Measurements from ENCODE around the gene CXCL14. TPM values are rescaled to one million over a fixed set of nuclear protein-coding genes. Genes with fewer than 3 reads are reported as not detected.

CXCL14 gene
- total and polyA plus RNA-seq, 2 of the 4 experiments (the other 2 are of a cell fraction), result not detected

GRCh38 chr5:135576075-135576599, 2.7 kb downstream of the CXCL14 start:
- in situ Hi-C loops (cut with MboI; ENCODE audit: low sequenced_read_pairs), result no loop called here
- Histone ChIP-seq H3K27me3 (ENCODE audit: control insufficient read depth, insufficient read depth, low read length) (peaks cover 57% of the 10 kb centered on the region), H3K79me1 (ENCODE audit: low read depth in 1 of 2, low read length in 2 of 2) (no peaks in the 10 kb centered on the region), H2BK5ac (ENCODE audit: low read depth, low read length, poor library complexity, severe bottlenecking) (no peak overlapping the region), H4K8ac (ENCODE audit: low read depth in 2 of 2, low read length in 2 of 2) (no peak overlapping the region), H3K56ac (ENCODE audit: extremely low read depth, insufficient read depth, low read length) (no peak overlapping the region), H3K4me3 (ENCODE audit: insufficient read depth, low read depth, low read length) (no peak overlapping the region), H2BK120ac (ENCODE audit: low read depth, low read length) (no peak overlapping the region), H3K4me1 (ENCODE audit: control insufficient read depth, insufficient read depth, low read length) (0 out of 2 replicates have a peak, but pooled peaks cover 1% of the 10 kb centered on the region), H3K4me2 (ENCODE audit: low read depth, low read length) (no peak overlapping the region), H2BK15ac (ENCODE audit: low read depth, low read length) (no peak overlapping the region), H3K9me1 (ENCODE audit: insufficient read depth, low read length) (no peaks in the 10 kb centered on the region), H3K18ac (ENCODE audit: low read depth, low read length) (no peak overlapping the region), H2AK9ac (replicated peaks; ENCODE audit: low read depth, low read length, poor library complexity) (peak overlapping the region; percentile 14), H3K4ac (ENCODE audit: low read depth, low read length) (no peak overlapping the region), H3K27ac (ENCODE audit: insufficient read depth, low read length) (no peak overlapping the region), H3K9me3 (ENCODE audit: control insufficient read depth, insufficient read depth, low read length) (no peaks in the 10 kb centered on the region; the same call in 1 of the 2 replicates), H3K14ac (replicated peaks; ENCODE audit: low read depth, low read length) (no peak overlapping the region), H4K5ac (ENCODE audit: low read depth, low read length) (no peak overlapping the region), H3K9ac (ENCODE audit: low read depth, low read length) (no peak overlapping the region), H2BK20ac (ENCODE audit: low read depth, low read length) (no peak overlapping the region), H2AK5ac (ENCODE audit: low read depth, low read length) (no peak overlapping the region), H3K36me3 (ENCODE audit: control insufficient read depth, insufficient read depth, low read length) (no peaks in the 10 kb centered on the region), H3K23ac (ENCODE audit: low read depth, low read length) (no peak overlapping the region), H4K20me1 (ENCODE audit: insufficient read depth, low read length) (no peaks in the 10 kb centered on the region), H4K91ac (ENCODE audit: insufficient read depth, low read depth, low read length) (no peak overlapping the region), H2AFZ (replicated peaks; ENCODE audit: low read length, poor library complexity) (no peak overlapping the region)
- CTCF ChIA-PET, result interaction anchor here (1.8 kb wide), 1 partner anchor 10 kb away, joined by 9 read pairs; no protein-coding TSS in a partner anchor
- 55% methylated on average over 2 of the region's 6 CpGs; no CpG with 5 or more reads in 1 of the 2 experiments for WGBS, 2 experiments (ENCODE audit: extremely low coverage in 2 of 2, insufficient read length in 1 of 2)
- ATAC-seq (ENCODE audit: low read depth) (peak; percentile 68), DNase-seq (peak; percentile 33)
- dilution Hi-C loops (cut with HindIII; ENCODE audit: low sequenced_read_pairs, unreplicated experiment), result no loop called here
- intact Hi-C loops (cut with micrococcal nuclease), result no loop called here
- TF ChIP-seq CHD1 (IDR thresholded peaks at IDR 0.05; ENCODE audit: low read depth, low read length) (no peak), NFE2L2 (IDR thresholded peaks at IDR 0.05; ENCODE audit: low read depth, low read length) (no peak)
- POLR2A ChIA-PET (ENCODE audit: unreplicated experiment), result no interaction called here
- BruUV-seq (replicated peaks), result no TSS peak

Data from IMR-90 (cell line).